Fibroblast of lung (primary cell): ENCODE results near the gene NEUROD2.
"Not testable (repeated sequence)": the region's sequence is repeated elsewhere in the genome, so short reads cannot be mapped to it uniquely, and the experiment has no call there.

Experiments used
- EZH2 ChIP-seq: IDR thresholded peaks from 2 replicates; pipeline ENCODE4 v1.5.1; 2012; ENCODE audit warnings: low read length, control low read depth, mild to moderate bottlenecking; ENCODE audit errors: missing control alignments
- TF ChIP-seq, protein P1 (sequence below), 2 donors: IDR thresholded peaks in 1 of 2; conservative IDR thresholded peaks in 1 of 2; 1 replicate in 1 of 2; 2 replicates in 1 of 2; pipeline ENCODE4 v1.5.1; 2011 to 2012; ENCODE audit warnings: low read length in 2 of 2, control low read depth in 1 of 2, inconsistent platforms in 1 of 2, low read depth in 1 of 2, mild to moderate bottlenecking in 1 of 2

DNA sequence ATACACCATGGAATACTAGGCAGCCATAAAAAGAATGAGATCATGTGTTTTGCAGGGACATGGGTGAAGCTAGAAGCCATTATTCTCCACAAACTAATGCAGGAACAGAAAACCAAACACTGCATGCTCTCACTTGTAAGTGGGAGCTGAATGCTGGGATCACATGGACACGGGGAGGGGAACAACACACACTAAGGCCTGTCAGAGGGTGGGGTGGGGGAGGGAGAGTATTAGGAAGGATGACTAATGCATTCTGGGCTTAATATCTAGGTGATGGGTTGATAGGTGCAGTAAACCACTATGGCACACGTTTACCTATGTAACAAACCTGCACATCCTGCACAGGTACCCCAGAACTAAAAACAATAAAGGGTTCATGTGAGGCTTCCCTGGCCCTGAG lies 17.5 kb downstream of the NEUROD2 start:
- TF ChIP-seq, protein P1, sequence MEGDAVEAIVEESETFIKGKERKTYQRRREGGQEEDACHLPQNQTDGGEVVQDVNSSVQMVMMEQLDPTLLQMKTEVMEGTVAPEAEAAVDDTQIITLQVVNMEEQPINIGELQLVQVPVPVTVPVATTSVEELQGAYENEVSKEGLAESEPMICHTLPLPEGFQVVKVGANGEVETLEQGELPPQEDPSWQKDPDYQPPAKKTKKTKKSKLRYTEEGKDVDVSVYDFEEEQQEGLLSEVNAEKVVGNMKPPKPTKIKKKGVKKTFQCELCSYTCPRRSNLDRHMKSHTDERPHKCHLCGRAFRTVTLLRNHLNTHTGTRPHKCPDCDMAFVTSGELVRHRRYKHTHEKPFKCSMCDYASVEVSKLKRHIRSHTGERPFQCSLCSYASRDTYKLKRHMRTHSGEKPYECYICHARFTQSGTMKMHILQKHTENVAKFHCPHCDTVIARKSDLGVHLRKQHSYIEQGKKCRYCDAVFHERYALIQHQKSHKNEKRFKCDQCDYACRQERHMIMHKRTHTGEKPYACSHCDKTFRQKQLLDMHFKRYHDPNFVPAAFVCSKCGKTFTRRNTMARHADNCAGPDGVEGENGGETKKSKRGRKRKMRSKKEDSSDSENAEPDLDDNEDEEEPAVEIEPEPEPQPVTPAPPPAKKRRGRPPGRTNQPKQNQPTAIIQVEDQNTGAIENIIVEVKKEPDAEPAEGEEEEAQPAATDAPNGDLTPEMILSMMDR (conservative IDR thresholded peaks at IDR 0.05 in 1 of 2, IDR thresholded peaks at IDR 0.05 in 1 of 2; ENCODE audit: low read depth in 1 of 2, low read length in 2 of 2), result not testable (repeated sequence)
- not testable (repeated sequence) for TF ChIP-seq EZH2
